ENCODE results near the gene KSR1. TPM values are rescaled to one million over a fixed set of nuclear protein-coding genes. Genes with fewer than 3 reads are reported as not detected.

Gene KSR1
- total and polyA plus RNA-seq, 10 of the 15 experiments (the other 5 are each of a cell fraction or from before 2014, with no cell fraction given), result 0.97 to 66.6 (median 22.9) TPM

DNA sequence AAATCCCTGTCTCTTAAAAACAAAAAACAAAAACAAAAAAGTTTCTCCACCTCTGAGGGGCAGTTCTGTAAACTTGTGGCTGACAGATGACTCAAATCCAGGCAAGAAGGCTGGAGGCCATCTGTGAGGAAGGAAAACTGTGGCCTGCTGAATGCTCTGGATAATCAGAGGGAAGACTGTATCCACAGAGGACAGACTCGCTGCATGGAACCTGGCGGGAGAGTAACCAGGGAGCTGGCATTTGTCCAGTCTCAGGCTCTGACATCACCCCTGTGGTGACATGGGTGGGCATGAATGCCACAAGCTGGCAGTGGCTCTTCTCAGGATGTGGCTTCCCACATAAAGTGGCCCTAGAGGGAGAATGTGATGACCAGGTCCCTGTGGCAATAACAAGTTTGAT, 2.8 kb upstream of the KSR1 start:
- in situ Hi-C loops (cut with MboI), result loop anchor here (25.0 kb wide), 1 partner anchor 1284 kb away; the partner anchor contains the start of genes NEK8, TLCD1 and TRAF4
- H2AFZ ChIP-seq (ENCODE audit: control insufficient read depth, low read depth, low read length), result no peak overlapping the region
- ChIA-PET SMC1A (ENCODE audit: uncharacterized antibody, unreplicated experiment) (interaction anchor here (8.9 kb wide), 1 partner anchor 147 kb away, joined by 76 read pairs; no protein-coding TSS in a partner anchor), POLR2A (interaction anchor here (13.1 kb wide), 1 partner anchor 18 kb away, joined by 143 read pairs; no protein-coding TSS in a partner anchor), RAD21 (ENCODE audit: unreplicated experiment) (interaction anchor here (0.8 to 4.3 kb wide), 2 partner anchors 43 to 147 kb away, joined by 3 to 46 read pairs; no protein-coding TSS in a partner anchor), CTCF (interaction anchor here (0.8 to 2.0 kb wide), 4 partner anchors 92 to 216 kb away, joined by 3 to 10 read pairs (median 4); no protein-coding TSS in a partner anchor)
- H3K27me3 ChIP-seq (replicated peaks in 1 of 2; ENCODE audit: control insufficient read depth in 2 of 2, insufficient read depth in 2 of 2, low read length in 1 of 2), result no peaks in the 10 kb centered on the region
- no peaks in the 10 kb centered on the region for H3K9me3 ChIP-seq (replicated peaks; ENCODE audit: control insufficient read depth, insufficient read depth, low read length)
- ATAC-seq (no peak), DNase-seq (ENCODE audit: low read depth, low spot score) (no peak), FAIRE-seq (no peak)
- peaks cover 22% of the 10 kb centered on the region for H3K79me2 ChIP-seq (ENCODE audit: control insufficient read depth, insufficient read depth, low read length)
- no peak overlapping the region for H3K27ac ChIP-seq (ENCODE audit: control insufficient read depth, insufficient read depth)
- 94% methylated on average over 2 of the region's 2 CpGs for WGBS (ENCODE audit: insufficient coverage, insufficient replicate concordance, low lambda C conversion rate, missing lambda C conversion rate)
- H3K4me1 ChIP-seq (ENCODE audit: control insufficient read depth, insufficient read depth, low read length), result peaks cover 8% of the 10 kb centered on the region
- no peak overlapping the region for H3K9ac ChIP-seq (ENCODE audit: control insufficient read depth, insufficient read depth, low read length)
- no peaks in the 10 kb centered on the region for H3K36me3 ChIP-seq (ENCODE audit: control insufficient read depth in 2 of 2, insufficient read depth in 2 of 2, low read length in 1 of 2)
- H3K4me2 ChIP-seq (ENCODE audit: control insufficient read depth, insufficient read depth), result no peak overlapping the region
- intact Hi-C loops (cut with micrococcal nuclease; ENCODE audit: unreplicated experiment), result no loop called here
- H4K20me1 ChIP-seq (ENCODE audit: control insufficient read depth, insufficient read depth), result no peaks in the 10 kb centered on the region
- no peak for TF ChIP-seq CBX3 (IDR thresholded peaks at IDR 0.05; ENCODE audit: borderline replicate concordance, low read depth)
- TF ChIP-seq ESRRA (IDR thresholded peaks at IDR 0.05; ENCODE audit: low read length), result no peak
- no peak for TF ChIP-seq MEF2A (IDR thresholded peaks at IDR 0.05; ENCODE audit: insufficient read depth, low read depth, low read length)
- TF ChIP-seq TAF1 (IDR thresholded peaks at IDR 0.05; ENCODE audit: borderline replicate concordance, low read depth, low read length), result no peak
- TF ChIP-seq ATF7 (IDR thresholded peaks at IDR 0.05; ENCODE audit: low read depth), result no peak
- TF ChIP-seq MYC (IDR thresholded peaks at IDR 0.05; ENCODE audit: insufficient read depth, insufficient read length, insufficient replicate concordance, low read length, severe bottlenecking), result no peak
- TF ChIP-seq SMAD5 (IDR thresholded peaks at IDR 0.05; ENCODE audit: low read depth), result no peak
- TF ChIP-seq CREM (IDR thresholded peaks at IDR 0.05; ENCODE audit: low read depth), result no peak
- TF ChIP-seq, protein P1, sequence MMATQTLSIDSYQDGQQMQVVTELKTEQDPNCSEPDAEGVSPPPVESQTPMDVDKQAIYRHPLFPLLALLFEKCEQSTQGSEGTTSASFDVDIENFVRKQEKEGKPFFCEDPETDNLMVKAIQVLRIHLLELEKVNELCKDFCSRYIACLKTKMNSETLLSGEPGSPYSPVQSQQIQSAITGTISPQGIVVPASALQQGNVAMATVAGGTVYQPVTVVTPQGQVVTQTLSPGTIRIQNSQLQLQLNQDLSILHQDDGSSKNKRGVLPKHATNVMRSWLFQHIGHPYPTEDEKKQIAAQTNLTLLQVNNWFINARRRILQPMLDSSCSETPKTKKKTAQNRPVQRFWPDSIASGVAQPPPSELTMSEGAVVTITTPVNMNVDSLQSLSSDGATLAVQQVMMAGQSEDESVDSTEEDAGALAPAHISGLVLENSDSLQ (IDR thresholded peaks at IDR 0.05), result no peak
- TF ChIP-seq ZNF384 (IDR thresholded peaks at IDR 0.05; ENCODE audit: borderline replicate concordance, low read depth, low read length), result no peak
- TF ChIP-seq JUND (IDR thresholded peaks at IDR 0.05; ENCODE audit: low read depth, low read length), result no peak
- TF ChIP-seq DPF2 (IDR thresholded peaks at IDR 0.05), result no peak
- no peak for TF ChIP-seq FOXK2 (IDR thresholded peaks at IDR 0.05)
- TF ChIP-seq, protein P2, sequence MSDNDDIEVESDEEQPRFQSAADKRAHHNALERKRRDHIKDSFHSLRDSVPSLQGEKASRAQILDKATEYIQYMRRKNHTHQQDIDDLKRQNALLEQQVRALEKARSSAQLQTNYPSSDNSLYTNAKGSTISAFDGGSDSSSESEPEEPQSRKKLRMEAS (IDR thresholded peaks at IDR 0.05; ENCODE audit: low read depth, low read length), result no peak
- TF ChIP-seq PML (IDR thresholded peaks at IDR 0.05; ENCODE audit: low read length), result no peak
- no peak for TF ChIP-seq SRF (IDR thresholded peaks at IDR 0.05; ENCODE audit: low read depth in 2 of 2, low read length in 2 of 2)
- no peak for TF ChIP-seq ZNF207 (IDR thresholded peaks at IDR 0.05; ENCODE audit: borderline replicate concordance)
- no peak for TF ChIP-seq POLR2AphosphoS2 (IDR thresholded peaks at IDR 0.05; ENCODE audit: low read depth, low read length)
- H3K4me3 ChIP-seq, result no peak overlapping the region
- BruUV-seq (replicated peaks), result no TSS peak

Data from GM12878 (cell line).